Natural killer cell (primary cell): ENCODE results near the gene ASTE1. TPM values are rescaled to one million over a fixed set of nuclear protein-coding genes. Genes with fewer than 3 reads are reported as not detected.
"Not testable (repeated sequence)": the region's sequence is repeated elsewhere in the genome, so short reads cannot be mapped to it uniquely, and the experiment has no call there.

Experiments
- ATAC-seq, 3 donors: fragments of 150-1000 bp in 2 of 3; fragments of 200-7000 bp in 1 of 3; cut with Tn5 transposase; 1 replicate in 1 of 3; 2 replicates in 2 of 3; pipeline ENCODE4 v1.10.0; 2021; ENCODE audit warnings: mild to moderate bottlenecking in 2 of 3, moderate library complexity in 2 of 3
- DNase-seq, 2 donors: peaks; one replicate each; pipeline versions ENCODE4 v3.0.0 to v3.0.0-alpha.2; 2013 to 2021; ENCODE audit warnings: mixed read lengths in 1 of 2
- H3K27ac ChIP-seq: one replicate; pipeline ENCODE4 v1.5.1; 2013; ENCODE audit warnings: mild to moderate bottlenecking, low read length
- H3K27me3 ChIP-seq: one replicate; pipeline ENCODE4 v1.6.1; 2013; ENCODE audit warnings: low read length; ENCODE audit not compliant: control insufficient read depth, insufficient read depth
- H3K36me3 ChIP-seq: one replicate; pipeline ENCODE4 v1.6.1; 2013; ENCODE audit warnings: low read length; ENCODE audit not compliant: control insufficient read depth, insufficient read depth
- H3K4me1 ChIP-seq: one replicate; pipeline ENCODE4 v1.6.1; 2013; ENCODE audit warnings: low read length; ENCODE audit not compliant: control insufficient read depth, insufficient read depth
- H3K4me3 ChIP-seq: one replicate; pipeline ENCODE4 v1.5.1; 2013; ENCODE audit warnings: low read length
- H3K9me3 ChIP-seq: one replicate; pipeline ENCODE4 v1.6.1; 2013; ENCODE audit warnings: low read length; ENCODE audit not compliant: control insufficient read depth, insufficient read depth
- H3K27ac Mint-ChIP-seq, 2 donors: one replicate each; pipeline ENCODE4 v1.8.0; 2022; ENCODE audit warnings: mild to moderate bottlenecking in 2 of 2, mixed read lengths in 2 of 2, moderate library complexity in 1 of 2
- H3K27me3 Mint-ChIP-seq, 2 donors: one replicate each; pipeline ENCODE4 v1.8.0; 2022; ENCODE audit warnings: low read depth in 2 of 2, mixed read lengths in 2 of 2
- H3K36me3 Mint-ChIP-seq: one replicate; pipeline ENCODE4 v1.8.0; 2022; ENCODE audit warnings: mixed read lengths
- H3K4me1 Mint-ChIP-seq, 2 donors: one replicate each; pipeline ENCODE4 v1.8.0; 2022; ENCODE audit warnings: mixed read lengths in 2 of 2
- H3K4me3 Mint-ChIP-seq: one replicate; pipeline ENCODE4 v1.8.0; 2022; ENCODE audit warnings: mild to moderate bottlenecking, moderate library complexity, mixed read lengths
- H3K9me3 Mint-ChIP-seq, 2 donors: one replicate each; pipeline ENCODE4 v1.8.0; 2022; ENCODE audit warnings: mixed read lengths in 2 of 2
- CTCF ChIP-seq: fragments of 200-600 bp; IDR thresholded peaks from one replicate; pipeline ENCODE4 v1.8.0; 2022; ENCODE audit warnings: antibody characterized with exemption
- WGBS: methylation state at CpG from one replicate; pipeline ENCODE4 v1.1.7; 2013; ENCODE audit warnings: missing lambda C conversion rate; ENCODE audit not compliant: insufficient coverage; 5-methylcytosine and 5-hydroxymethylcytosine counted together
- intact Hi-C: fragments of 100-400 bp; cut with micrococcal nuclease; formaldehyde crosslinking; loops from one replicate; pipeline ENCODE4 v1.14.2; 2022
- total RNA-seq, 4 donors: library from RNA; stranded (reverse); fragments of 120-200 nt in 1 of 4; gene quantifications; one replicate each; pipeline versions ENCODE4 v1.2.3 to v1.2.4, GENCODE V29; 2013 to 2022

ASTE1 gene
- total RNA-seq, 3 donors from 2014 or later (not counting 1 experiment from before 2014, with no cell fraction given): 22.8 to 28.8 (median 24.3) TPM

GRCh38 chr3:131050001-131050400, 23.4 kb upstream of the ASTE1 start:
- Histone ChIP-seq H3K36me3 (no peaks in the 10 kb centered on the region), H3K4me1 (peaks cover 4% of the 10 kb centered on the region), H3K4me3 (no peak overlapping the region), H3K27ac (no peak overlapping the region), H3K9me3 (no peaks in the 10 kb centered on the region), H3K27me3 (no peaks in the 10 kb centered on the region)
- H3K36me3 Mint-ChIP-seq: peaks cover 23% of the 10 kb centered on the region
- peaks cover 4 to 12% of the 10 kb centered on the region in 2 donors for H3K9me3 Mint-ChIP-seq
- TF ChIP-seq CTCF: no peak
- H3K4me3 Mint-ChIP-seq: no peak overlapping the region
- WGBS: 74% methylated on average over 3 of the region's 3 CpGs
- no peaks in the 10 kb centered on the region for H3K27me3 Mint-ChIP-seq
- peaks cover 0 to 11% of the 10 kb centered on the region in 2 donors for H3K4me1 Mint-ChIP-seq
- no peak for ATAC-seq
- intact Hi-C loops: loop anchor here (10.0 kb wide), 1 partner anchor 985 kb away; the partner anchor contains the start of gene CPNE4
- no peak for DNase-seq
- no peak overlapping the region for H3K27ac Mint-ChIP-seq

- WGBS: 92% methylated on average over 7 of the region's 7 CpGs
- intact Hi-C loops: no loop called here
- no peak for TF ChIP-seq CTCF
- no peaks in the 10 kb centered on the region for H3K36me3 ChIP-seq
- no peak for ATAC-seq
- Mint-ChIP-seq H3K27me3 (no peaks in the 10 kb centered on the region), H3K4me1 (peaks cover 7 to 18% of the 10 kb centered on the region in 2 donors), H3K9me3 (peaks cover 16 to 27% of the 10 kb centered on the region in 2 donors), H3K27ac (no peak overlapping the region), H3K36me3 (peaks cover 43% of the 10 kb centered on the region), H3K4me3 (no peak overlapping the region)
- H3K27ac ChIP-seq: no peak overlapping the region
- DNase-seq: no peak
- no peaks in the 10 kb centered on the region for H3K9me3 ChIP-seq
- peaks cover 4% of the 10 kb centered on the region for H3K4me1 ChIP-seq
- H3K4me3 ChIP-seq: no peak overlapping the region
- H3K27me3 ChIP-seq: no peaks in the 10 kb centered on the region
Observed at GRCh38 chr3:131048030-131048429, 21.4 kb upstream of the ASTE1 start.

- intact Hi-C loops: no loop called here
- Histone ChIP-seq H3K36me3 (no peaks in the 10 kb centered on the region), H3K4me3 (no peak overlapping the region), H3K9me3 (no peaks in the 10 kb centered on the region), H3K27me3 (no peaks in the 10 kb centered on the region), H3K27ac (no peak overlapping the region), H3K4me1 (peaks cover 7% of the 10 kb centered on the region)
- H3K4me1 Mint-ChIP-seq: peaks cover 11 to 22% of the 10 kb centered on the region in 2 donors
- peaks cover 44% of the 10 kb centered on the region for H3K36me3 Mint-ChIP-seq
- TF ChIP-seq CTCF: no peak
- H3K27ac Mint-ChIP-seq: no peak overlapping the region
- WGBS: 97% methylated on average over 2 of the region's 2 CpGs
- ATAC-seq (no peak), DNase-seq (no peak)
- no peaks in the 10 kb centered on the region for H3K27me3 Mint-ChIP-seq
- H3K4me3 Mint-ChIP-seq: no peak overlapping the region
- H3K9me3 Mint-ChIP-seq: peaks cover 16 to 27% of the 10 kb centered on the region in 2 donors
Observed at GRCh38 chr3:131047582-131047981, 21.0 kb upstream of the ASTE1 start.

GRCh38 chr3:131042271-131042985, 15.8 kb upstream of the ASTE1 start:
- peak; percentile 55 to 84 (median 81) for ATAC-seq
- not testable (repeated sequence) for H3K4me3 Mint-ChIP-seq, H3K27me3 Mint-ChIP-seq

More at GRCh38 chr3:131042271-131042985, 15.8 kb upstream of the ASTE1 start:
- peak overlapping the region; percentile 54 for H3K27ac ChIP-seq
- Mint-ChIP-seq H3K27ac (peak overlapping the region; percentile 54 to 60), H3K36me3 (peaks cover 44% of the 10 kb centered on the region), H3K9me3 (peaks cover 16 to 27% of the 10 kb centered on the region in 2 donors), H3K4me1 (peaks cover 24 to 25% of the 10 kb centered on the region in 2 donors)
- H3K4me1 ChIP-seq: peaks cover 16% of the 10 kb centered on the region
- H3K27me3 ChIP-seq, H3K9me3 ChIP-seq, intact Hi-C loops, H3K4me3 ChIP-seq, H3K36me3 ChIP-seq: not testable (repeated sequence)
- DNase-seq: peak; percentile 22 to 67
- 58% methylated on average over 10 of the region's 10 CpGs for WGBS
